GM18873 (cell line): ENCODE measurements around the gene ZNF775.

Source experiments
- ATAC-seq: cut with Tn5 transposase; IDR thresholded peaks from one replicate; pipeline ENCODE4 v1.9.1; 2021; ENCODE audit warnings: mild to moderate bottlenecking, moderate library complexity, moderate number of reproducible peaks; ENCODE audit not compliant: unreplicated experiment, low FRiP score

ZNF775 gene

GRCh38 chr7:150344299-150344698 lies 34.8 kb upstream of the ZNF775 start:
- ATAC-seq = no peak

GRCh38 chr7:150345012-150345411 lies 34.1 kb upstream of the ZNF775 start:
- ATAC-seq = no peak

GRCh38 chr7:150346922-150347321 lies 32.2 kb upstream of the ZNF775 start:
- ATAC-seq = no peak

- no peak for ATAC-seq
These were observed 27.4 kb upstream of the ZNF775 start for GRCh38 chr7:150351587-150352194.

- no peak for ATAC-seq
These were observed 23.5 kb upstream of the ZNF775 start for GRCh38 chr7:150355666-150356059.

GRCh38 chr7:150356265-150356897 lies 22.7 kb upstream of the ZNF775 start:
- ATAC-seq = no peak

GRCh38 chr7:150357270-150357669 lies 21.9 kb upstream of the ZNF775 start:
- no peak for ATAC-seq

GRCh38 chr7:150357771-150358427 lies 21.2 kb upstream of the ZNF775 start:
- ATAC-seq = no peak

- no peak for ATAC-seq
These were observed 20.7 kb upstream of the ZNF775 start for GRCh38 chr7:150358433-150358832.

GRCh38 chr7:150358988-150359621 lies 20.0 kb upstream of the ZNF775 start:
- ATAC-seq = no peak

- ATAC-seq = no peak
These were observed 19.3 kb upstream of the ZNF775 start for GRCh38 chr7:150359622-150360362.

- ATAC-seq = no peak
These were observed 18.6 kb upstream of the ZNF775 start for GRCh38 chr7:150360363-150361058.

GRCh38 chr7:150361402-150361801 lies 17.7 kb upstream of the ZNF775 start:
- ATAC-seq = no peak

- no peak for ATAC-seq
These were observed 17.1 kb upstream of the ZNF775 start for GRCh38 chr7:150361807-150362621.

GRCh38 chr7:150363370-150363769 lies 15.8 kb upstream of the ZNF775 start:
- no peak for ATAC-seq

GRCh38 chr7:150363872-150364271 lies 15.3 kb upstream of the ZNF775 start:
- no peak for ATAC-seq

GRCh38 chr7:150365194-150365593 lies 13.9 kb upstream of the ZNF775 start:
- ATAC-seq = no peak

GRCh38 chr7:150365673-150366398 lies 13.3 kb upstream of the ZNF775 start:
- ATAC-seq = no peak

GRCh38 chr7:150367677-150368095 lies 11.4 kb upstream of the ZNF775 start:
- ATAC-seq = no peak
